Lower leg skin (tissue), 4 donors: ENCODE measurements around the gene MEPE. TPM values are rescaled to one million over a fixed set of nuclear protein-coding genes. Genes with fewer than 3 reads are reported as not detected.

Source experiments
- DNase-seq, 2 donors: peaks; one replicate each; pipeline ENCODE4 v3.0.0-alpha.2; 2019; ENCODE audit warnings: low spot score in 2 of 2
- H3K4me3 ChIP-seq: fragments of 200-600 bp; sonication (generic); 2 replicates; pipeline ENCODE4 v1.5.1; 2017; ENCODE audit warnings: mild to moderate bottlenecking, low read depth; ENCODE audit not compliant: poor library complexity, severe bottlenecking
- CTCF ChIP-seq, 3 donors: fragments of 450-650 bp; IDR thresholded peaks; one replicate each; pipeline ENCODE4 v1.5.1; 2016; ENCODE audit warnings: antibody characterized with exemption in 3 of 3, mild to moderate bottlenecking in 3 of 3, moderate library complexity in 2 of 3
- POLR2A ChIP-seq, 2 donors: fragments of 450-650 bp; IDR thresholded peaks; one replicate each; pipeline ENCODE4 v1.6.1; 2016 to 2017; ENCODE audit warnings: antibody characterized with exemption in 2 of 2, mild to moderate bottlenecking in 1 of 2, moderate library complexity in 1 of 2
- WGBS, 2 donors: methylation state at CpG; one replicate each; pipeline ENCODE4 v1.1.5; 2018; 5-methylcytosine and 5-hydroxymethylcytosine counted together
- intact Hi-C: fragments of 100-400 bp; cut with DNase I; formaldehyde crosslinking; loops from one replicate; pipeline ENCODE4 v1.15.0; 2023; ENCODE audit warnings: low total_unique reads
- total RNA-seq, 4 donors: library from RNA; depleted of rRNA; stranded (reverse); fragments of >200 nt; gene quantifications; one replicate each; pipeline ENCODE4 v1.1.0, GENCODE V29; 2016

MEPE gene
- total RNA-seq, 4 donors from 2014 or later: not detected

GRCh38 chr4:87872028-87872427 lies 39.3 kb downstream of the MEPE start:
- no peak overlapping the region for H3K4me3 ChIP-seq
- TF ChIP-seq CTCF (IDR thresholded peaks at IDR 0.05) (no peak), POLR2A (IDR thresholded peaks at IDR 0.05) (no peak)
- intact Hi-C loops: no loop called here
- no peak for DNase-seq
- 51 to 52% methylated on average over 1 of the region's 1 CpG for WGBS, 2 donors

- TF ChIP-seq CTCF (IDR thresholded peaks at IDR 0.05): no peak
- no peak for TF ChIP-seq POLR2A (IDR thresholded peaks at IDR 0.05)
- WGBS, 2 donors: 72 to 77% methylated on average over 2 of the region's 2 CpGs
- no peak overlapping the region for H3K4me3 ChIP-seq
- DNase-seq: no peak
- intact Hi-C loops: no loop called here
Measured at GRCh38 chr4:87875191-87875590, 42.4 kb downstream of the MEPE start.

- H3K4me3 ChIP-seq: no peak overlapping the region
- intact Hi-C loops: no loop called here
- WGBS, 2 donors: 47 to 56% methylated on average over 1 of the region's 1 CpG
- no peak for TF ChIP-seq CTCF (IDR thresholded peaks at IDR 0.05)
- TF ChIP-seq POLR2A (IDR thresholded peaks at IDR 0.05): no peak
- no peak for DNase-seq
Measured at GRCh38 chr4:87880106-87880505, 47.3 kb downstream of the MEPE start.

GRCh38 chr4:87881115-87881514 lies 48.3 kb downstream of the MEPE start:
- intact Hi-C loops: no loop called here
- no peak overlapping the region for H3K4me3 ChIP-seq
- no peak for TF ChIP-seq POLR2A (IDR thresholded peaks at IDR 0.05)
- no peak for TF ChIP-seq CTCF (IDR thresholded peaks at IDR 0.05)
- DNase-seq: no peak
- WGBS, 2 donors: 63 to 84% methylated on average over 1 of the region's 1 CpG

- WGBS, 2 donors: 29 to 33% methylated on average over 1 of the region's 1 CpG
- intact Hi-C loops: no loop called here
- TF ChIP-seq CTCF (IDR thresholded peaks at IDR 0.05) (no peak), POLR2A (IDR thresholded peaks at IDR 0.05) (no peak)
- H3K4me3 ChIP-seq: no peak overlapping the region
- DNase-seq: no peak
Measured at GRCh38 chr4:87882321-87882720, 49.6 kb downstream of the MEPE start.

- TF ChIP-seq POLR2A (IDR thresholded peaks at IDR 0.05): no peak
- TF ChIP-seq CTCF (IDR thresholded peaks at IDR 0.05): no peak
- no peak overlapping the region for H3K4me3 ChIP-seq
- no peak for DNase-seq
- intact Hi-C loops: no loop called here
- 53 to 72% methylated on average over 2 of the region's 2 CpGs for WGBS, 2 donors
Measured at GRCh38 chr4:87882861-87883260, 50.1 kb downstream of the MEPE start.
